A549 (cell line): Measurements from ENCODE around the gene GRM7. TPM values are rescaled to one million over a fixed set of nuclear protein-coding genes. Genes with fewer than 3 reads are reported as not detected.

Experiments
- ATAC-seq, 2 experiments: fragments of 200-7000 bp in 1 of 2; fragments of >200 bp in 1 of 2; cut with Nextera tagmentation in 1 of 2; cut with Tn5 transposase in 1 of 2; 3 replicates each; pipeline versions ENCODE4 v1.8.0 to v1.9.1; 2018 to 2020; ENCODE audit warnings: mild to moderate bottlenecking in 1 of 2, moderate library complexity in 1 of 2
- CTCF ChIA-PET: fragments of 300-600 bp; sonication (Branson Sonifier 250); formaldehyde crosslinking; extraction: SDS; loops from one replicate; lab custom pipeline; 2021; ENCODE audit warnings: antibody characterized with exemption, inconsistent platforms; lab: Yijun Ruan, JAX
- POLR2A ChIA-PET: fragments of 350-600 bp; formaldehyde crosslinking; extraction: SDS; loops from one replicate; lab custom pipeline; 2021; ENCODE audit warnings: antibody characterized with exemption, inconsistent platforms; lab: Yijun Ruan, JAX
- DNase-seq, 2 experiments: peaks; one replicate each; pipeline versions ENCODE4 v3.0.0 to v3.0.0-alpha.2; 2011 to 2016; ENCODE audit warnings: low read depth in 1 of 2, low spot score in 1 of 2
- FAIRE-seq: peaks from 2 replicates; lab custom pipeline; 2011; peaks lifted over from hg19 to GRCh38; lab: Jason Lieb, UNC
- H3K27ac ChIP-seq, 2 experiments: fragments of >200 bp; sonication (Bioruptor Twin); formaldehyde crosslinking; 3 replicates each; pipeline ENCODE4 v1.5.1; 2016 to 2017
- H3K4me1 ChIP-seq: fragments of >200 bp; sonication (Bioruptor Twin); formaldehyde crosslinking; 3 replicates; pipeline ENCODE4 v1.6.1; 2016
- H3K4me2 ChIP-seq: fragments of >200 bp; sonication (Bioruptor Twin); formaldehyde crosslinking; 3 replicates; pipeline ENCODE4 v1.6.1; 2016
- H3K4me3 ChIP-seq: fragments of >200 bp; sonication (Bioruptor Twin); formaldehyde crosslinking; 3 replicates; pipeline ENCODE4 v1.5.1; 2016
- H3K9me3 ChIP-seq: fragments of >200 bp; sonication (Bioruptor Twin); formaldehyde crosslinking; 3 replicates; pipeline ENCODE4 v1.6.1; 2016
- BHLHE40 ChIP-seq: IDR thresholded peaks from 2 replicates; pipeline ENCODE4 v1.6.1; 2012; ENCODE audit warnings: low read depth, low read length, inconsistent platforms
- CBX8 ChIP-seq: fragments of 200-600 bp; sonication (generic); IDR thresholded peaks from 2 replicates; pipeline ENCODE4 v1.6.1; 2016
- CEBPB ChIP-seq, 2 experiments: fragments of >200 bp in 1 of 2; sonication (Bioruptor Twin) in 1 of 2; formaldehyde crosslinking in 1 of 2; IDR thresholded peaks; 2 replicates each; pipeline ENCODE4 v1.6.1; 2012 to 2016
- CHD2 ChIP-seq: fragments of 150-350 bp; IDR thresholded peaks from 2 replicates; pipeline ENCODE4 v1.6.1; 2014; ENCODE audit warnings: low read length; ENCODE audit not compliant: partially characterized antibody
- EHF ChIP-seq: fragments of 250-450 bp; sonication (Bioruptor Pico); IDR thresholded peaks from 2 replicates; pipeline ENCODE4 v1.5.0; 2020; ENCODE audit warnings: mild to moderate bottlenecking
- EHMT2 ChIP-seq: fragments of 200-600 bp; sonication (generic); IDR thresholded peaks from 2 replicates; pipeline ENCODE4 v1.6.1; 2016; ENCODE audit warnings: antibody characterized with exemption, low read depth, mild to moderate bottlenecking, moderate library complexity
- EP300 ChIP-seq, 2 experiments: fragments of >200 bp; sonication (Bioruptor Twin); formaldehyde crosslinking; IDR thresholded peaks; 2 replicates in 1 of 2; 3 replicates in 1 of 2; pipeline ENCODE4 v1.6.1; 2016 to 2017
- ESRRA ChIP-seq: fragments of 150-350 bp; IDR thresholded peaks from 2 replicates; pipeline ENCODE4 v1.6.1; 2014; ENCODE audit warnings: mild to moderate bottlenecking, low read length, borderline replicate concordance
- FOSL2 ChIP-seq, 2 experiments: fragments of 450-650 bp in 1 of 2; fragments of >200 bp in 1 of 2; sonication (Bioruptor Twin) in 1 of 2; formaldehyde crosslinking; IDR thresholded peaks; 2 replicates each; pipeline versions ENCODE4 v1.5.0 to v1.6.1; 2016 to 2020; ENCODE audit warnings: mild to moderate bottlenecking in 1 of 2, moderate library complexity in 1 of 2
- FOXS1 ChIP-seq: fragments of 250-450 bp; sonication (Bioruptor Pico); IDR thresholded peaks from 2 replicates; pipeline ENCODE4 v1.5.0; 2020; ENCODE audit warnings: mild to moderate bottlenecking, moderate library complexity
- GATA3 ChIP-seq: IDR thresholded peaks from 2 replicates; pipeline ENCODE4 v1.6.1; 2012; ENCODE audit warnings: borderline replicate concordance
- HDAC2 ChIP-seq: fragments of 200-600 bp; sonication (generic); IDR thresholded peaks from 2 replicates; pipeline ENCODE4 v1.6.1; 2016
- HOXA7 ChIP-seq: fragments of 250-450 bp; sonication (Bioruptor Pico); IDR thresholded peaks from 2 replicates; pipeline ENCODE4 v1.5.0; 2020; ENCODE audit warnings: mild to moderate bottlenecking, moderate library complexity
- HOXB13 ChIP-seq: fragments of 250-450 bp; sonication (Bioruptor Pico); IDR thresholded peaks from 2 replicates; pipeline ENCODE4 v1.5.0; 2020; ENCODE audit warnings: low read depth, mild to moderate bottlenecking, moderate library complexity
- JUNB ChIP-seq: fragments of >200 bp; sonication (Bioruptor Twin); formaldehyde crosslinking; IDR thresholded peaks from 2 replicates; pipeline ENCODE4 v1.6.1; 2016
- KDM5A ChIP-seq: fragments of 200-600 bp; sonication (generic); IDR thresholded peaks from 2 replicates; pipeline ENCODE4 v1.6.1; 2016; ENCODE audit warnings: antibody characterized with exemption, mild to moderate bottlenecking
- NFE2L2 ChIP-seq: fragments of 150-350 bp; conservative IDR thresholded peaks from 2 replicates; pipeline ENCODE4 v1.6.1; 2014; ENCODE audit warnings: low read length
- NR3C1 ChIP-seq: fragments of >200 bp; sonication (Bioruptor Twin); formaldehyde crosslinking; IDR thresholded peaks from 3 replicates; pipeline ENCODE4 v1.6.1; 2017
- PHF8 ChIP-seq: fragments of 200-600 bp; sonication (generic); IDR thresholded peaks from 2 replicates; pipeline ENCODE4 v1.6.1; 2016; ENCODE audit warnings: low read depth, mild to moderate bottlenecking, antibody characterized with exemption, moderate library complexity, borderline replicate concordance
- POLR2A ChIP-seq: IDR thresholded peaks from 2 replicates; pipeline ENCODE4 v1.6.1; 2012; ENCODE audit warnings: mild to moderate bottlenecking, low read length
- POLR2AphosphoS2 ChIP-seq: conservative IDR thresholded peaks from 2 replicates; pipeline ENCODE4 v1.6.1; 2012; ENCODE audit warnings: low read length, improper control_type of control experiment, inconsistent platforms
- RARB ChIP-seq: fragments of 250-450 bp; sonication (Bioruptor Pico); IDR thresholded peaks from 2 replicates; pipeline ENCODE4 v1.8.0; 2021; ENCODE audit warnings: mild to moderate bottlenecking, moderate library complexity
- RCOR1 ChIP-seq: fragments of 150-350 bp; IDR thresholded peaks from 2 replicates; pipeline ENCODE4 v1.6.1; 2014; ENCODE audit warnings: antibody characterized with exemption, low read length, low read depth
- SREBF2 ChIP-seq: fragments of 450-650 bp; IDR thresholded peaks from 2 replicates; pipeline ENCODE4 v1.6.1; 2014; ENCODE audit warnings: mild to moderate bottlenecking, moderate library complexity
- TFCP2L1 ChIP-seq: fragments of 250-450 bp; sonication (Bioruptor Pico); IDR thresholded peaks from 2 replicates; pipeline ENCODE4 v1.5.0; 2021; ENCODE audit warnings: mild to moderate bottlenecking
- ZFP36 ChIP-seq: fragments of 450-650 bp; IDR thresholded peaks from 2 replicates; pipeline ENCODE4 v1.6.1; 2014; ENCODE audit warnings: borderline replicate concordance; ENCODE audit not compliant: partially characterized antibody
- WGBS: methylation state at CpG from one replicate; pipeline ENCODE4 v1.1.6; 2017; ENCODE audit errors: missing lambda C conversion rate; 5-methylcytosine and 5-hydroxymethylcytosine counted together
- polyA plus RNA-seq, 4 experiments: library from polyadenylated mRNA; depleted of rRNA in 3 of 4; stranded (reverse); fragments of >200 nt; fragmentation: RNase III in 1 of 4; extraction: RNeasy Plus Mini Kit Qiagen cat#74134 plus additional on column Dnase treatment in 1 of 4; gene quantifications; 2 replicates in 3 of 4; 3 replicates in 1 of 4; pipeline ENCODE4 v1.2.3, GENCODE V29; 2011 to 2017
- TF ChIP-seq, protein P1 (sequence below): fragments of 450-650 bp; IDR thresholded peaks from 2 replicates; pipeline ENCODE4 v1.6.1; 2014; ENCODE audit warnings: antibody characterized with exemption
- TF ChIP-seq, protein P2 (sequence below): fragments of 250-450 bp; sonication (Bioruptor Pico); IDR thresholded peaks from 2 replicates; pipeline ENCODE4 v1.5.0; 2021; ENCODE audit warnings: mild to moderate bottlenecking, moderate library complexity, borderline replicate concordance
- TF ChIP-seq, protein P3 (sequence below): fragments of >200 bp; sonication (Bioruptor Twin); formaldehyde crosslinking; IDR thresholded peaks from 2 replicates; pipeline ENCODE4 v1.6.1; 2016
- TF ChIP-seq, protein P4 (sequence below): fragments of 150-350 bp; IDR thresholded peaks from 2 replicates; pipeline ENCODE4 v1.6.1; 2014; ENCODE audit warnings: low read depth, mild to moderate bottlenecking, low read length
- TF ChIP-seq, protein P5 (sequence below): IDR thresholded peaks from 2 replicates; pipeline ENCODE4 v1.6.1; 2012; ENCODE audit warnings: low read depth, borderline replicate concordance

Gene GRM7
- polyA plus RNA-seq, 2 of the 4 experiments (the other 2 are of a cell fraction) = not detected

DNA sequence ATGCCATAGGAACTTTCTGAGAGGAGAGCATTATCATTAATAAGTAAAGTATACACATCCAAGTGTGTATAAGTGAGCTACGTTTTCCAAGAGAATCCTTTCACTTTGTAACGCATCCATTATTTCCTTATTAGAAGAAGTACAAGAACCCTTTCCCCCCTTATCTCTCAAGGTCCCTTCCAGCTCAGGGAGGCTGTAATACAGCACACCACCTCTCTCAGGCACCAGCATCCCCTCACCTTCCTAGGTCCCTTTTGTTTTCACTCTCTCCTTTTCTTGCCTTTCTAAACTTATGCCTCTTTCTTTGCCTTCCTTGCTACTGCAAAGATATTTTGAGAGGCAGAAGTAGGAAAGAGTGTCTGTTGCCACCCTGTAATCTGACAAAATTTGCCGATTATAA, 446.0 kb downstream of the GRM7 start:
- Histone ChIP-seq H3K27ac (no peak overlapping the region), H3K4me2 (no peak overlapping the region), H3K9me3 (no peaks in the 10 kb centered on the region), H3K4me1 (no peaks in the 10 kb centered on the region), H3K4me3 (no peak overlapping the region)
- DNase-seq (no peak), ATAC-seq (no peak), FAIRE-seq (no peak)
- 9% methylated on average over 3 of the region's 3 CpGs for WGBS
- POLR2A ChIA-PET = no interaction called here
- CTCF ChIA-PET = no interaction called here
- TF ChIP-seq EHF (CRISPR knock-in tag) (no peak), NFE2L2 (no peak), CEBPB (IDR thresholded peaks at IDR 0.05) (no peak), HOXB13 (CRISPR knock-in tag) (no peak), TFCP2L1 (CRISPR knock-in tag) (no peak), GATA3 (no peak), FOSL2 (IDR thresholded peaks at IDR 0.05) (no peak), FOSL2 (CRISPR knock-in tag; IDR thresholded peaks at IDR 0.05) (no peak), EHMT2 (no peak), POLR2AphosphoS2 (no peak), CBX8 (no peak), EP300 (IDR thresholded peaks at IDR 0.05) (no peak), CHD2 (no peak), ZFP36 (no peak), ESRRA (no peak), HOXA7 (CRISPR knock-in tag) (no peak)
- TF ChIP-seq, protein P1, sequence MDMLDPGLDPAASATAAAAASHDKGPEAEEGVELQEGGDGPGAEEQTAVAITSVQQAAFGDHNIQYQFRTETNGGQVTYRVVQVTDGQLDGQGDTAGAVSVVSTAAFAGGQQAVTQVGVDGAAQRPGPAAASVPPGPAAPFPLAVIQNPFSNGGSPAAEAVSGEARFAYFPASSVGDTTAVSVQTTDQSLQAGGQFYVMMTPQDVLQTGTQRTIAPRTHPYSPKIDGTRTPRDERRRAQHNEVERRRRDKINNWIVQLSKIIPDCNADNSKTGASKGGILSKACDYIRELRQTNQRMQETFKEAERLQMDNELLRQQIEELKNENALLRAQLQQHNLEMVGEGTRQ = no peak
- TF ChIP-seq, protein P2, sequence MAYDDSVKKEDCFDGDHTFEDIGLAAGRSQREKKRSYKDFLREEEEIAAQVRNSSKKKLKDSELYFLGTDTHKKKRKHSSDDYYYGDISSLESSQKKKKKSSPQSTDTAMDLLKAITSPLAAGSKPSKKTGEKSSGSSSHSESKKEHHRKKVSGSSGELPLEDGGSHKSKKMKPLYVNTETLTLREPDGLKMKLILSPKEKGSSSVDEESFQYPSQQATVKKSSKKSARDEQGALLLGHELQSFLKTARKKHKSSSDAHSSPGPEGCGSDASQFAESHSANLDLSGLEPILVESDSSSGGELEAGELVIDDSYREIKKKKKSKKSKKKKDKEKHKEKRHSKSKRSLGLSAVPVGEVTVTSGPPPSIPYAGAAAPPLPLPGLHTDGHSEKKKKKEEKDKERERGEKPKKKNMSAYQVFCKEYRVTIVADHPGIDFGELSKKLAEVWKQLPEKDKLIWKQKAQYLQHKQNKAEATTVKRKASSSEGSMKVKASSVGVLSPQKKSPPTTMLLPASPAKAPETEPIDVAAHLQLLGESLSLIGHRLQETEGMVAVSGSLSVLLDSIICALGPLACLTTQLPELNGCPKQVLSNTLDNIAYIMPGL (CRISPR knock-in tag) = no peak

DNA sequence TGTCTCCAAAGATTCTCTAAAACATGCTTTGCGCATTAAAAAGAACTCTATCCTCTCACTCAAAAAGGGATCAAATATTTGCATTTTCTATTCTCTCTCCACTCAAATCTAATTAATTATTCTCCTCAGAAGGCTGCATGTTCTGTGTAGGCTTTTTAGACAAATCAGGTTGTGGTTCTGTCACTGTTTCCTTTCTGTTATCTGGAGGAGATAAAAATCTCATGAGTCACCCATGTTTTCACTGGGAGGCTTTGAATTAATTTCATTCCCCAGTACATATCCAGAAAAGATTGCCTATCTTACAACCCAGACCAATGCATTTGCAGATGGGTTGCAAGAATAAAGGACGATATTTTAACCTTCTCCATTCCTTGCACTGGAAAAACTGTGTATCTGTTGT, 446.5 kb downstream of the GRM7 start:
- WGBS = 29% methylated on average over 2 of the region's 2 CpGs
- Histone ChIP-seq H3K4me3 (no peak overlapping the region), H3K9me3 (no peaks in the 10 kb centered on the region), H3K4me2 (no peak overlapping the region), H3K27ac (no peak overlapping the region), H3K4me1 (no peaks in the 10 kb centered on the region)
- no peak for DNase-seq
- no peak for ATAC-seq
- FAIRE-seq = no peak
- POLR2A ChIA-PET = no interaction called here
- CTCF ChIA-PET = no interaction called here
- TF ChIP-seq KDM5A (no peak), NR3C1 (no peak), POLR2AphosphoS2 (no peak), SREBF2 (no peak)
- TF ChIP-seq, protein P3, sequence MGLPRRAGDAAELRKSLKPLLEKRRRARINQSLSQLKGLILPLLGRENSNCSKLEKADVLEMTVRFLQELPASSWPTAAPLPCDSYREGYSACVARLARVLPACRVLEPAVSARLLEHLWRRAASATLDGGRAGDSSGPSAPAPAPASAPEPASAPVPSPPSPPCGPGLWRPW = no peak
- TF ChIP-seq, protein P4, sequence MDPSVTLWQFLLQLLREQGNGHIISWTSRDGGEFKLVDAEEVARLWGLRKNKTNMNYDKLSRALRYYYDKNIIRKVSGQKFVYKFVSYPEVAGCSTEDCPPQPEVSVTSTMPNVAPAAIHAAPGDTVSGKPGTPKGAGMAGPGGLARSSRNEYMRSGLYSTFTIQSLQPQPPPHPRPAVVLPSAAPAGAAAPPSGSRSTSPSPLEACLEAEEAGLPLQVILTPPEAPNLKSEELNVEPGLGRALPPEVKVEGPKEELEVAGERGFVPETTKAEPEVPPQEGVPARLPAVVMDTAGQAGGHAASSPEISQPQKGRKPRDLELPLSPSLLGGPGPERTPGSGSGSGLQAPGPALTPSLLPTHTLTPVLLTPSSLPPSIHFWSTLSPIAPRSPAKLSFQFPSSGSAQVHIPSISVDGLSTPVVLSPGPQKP = no peak
- TF ChIP-seq, all 56 proteins: peak for 0

DNA sequence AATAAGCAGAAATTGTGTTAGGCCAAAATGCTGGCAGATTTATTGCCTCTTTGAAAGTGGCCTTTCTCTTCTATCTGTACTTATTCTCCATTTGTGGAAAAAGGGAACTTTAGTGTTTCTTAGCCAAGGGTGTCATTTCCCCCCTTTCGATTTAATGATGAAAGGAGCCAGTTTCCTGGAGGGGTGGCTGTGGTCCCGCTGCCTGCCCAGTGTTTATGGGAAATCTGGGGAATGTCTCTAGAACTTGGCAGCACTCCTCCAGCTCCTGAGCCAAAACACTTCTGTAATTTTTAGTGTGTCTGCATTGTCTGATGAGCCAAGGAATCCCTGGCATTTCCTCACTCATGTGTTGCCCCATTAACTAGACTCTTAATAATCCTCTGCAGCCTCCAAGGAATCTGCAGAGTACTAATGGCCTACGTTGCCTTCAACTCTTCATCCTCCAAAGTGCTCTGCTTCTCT, 448.8 kb downstream of the GRM7 start:
- H3K27ac ChIP-seq = no peak overlapping the region
- DNase-seq (no peak), ATAC-seq (no peak), FAIRE-seq (no peak)
- H3K4me2 ChIP-seq = no peak overlapping the region
- no peaks in the 10 kb centered on the region for H3K4me1 ChIP-seq
- H3K4me3 ChIP-seq = no peak overlapping the region
- CTCF ChIA-PET = no interaction called here
- no peaks in the 10 kb centered on the region for H3K9me3 ChIP-seq
- 2% methylated on average over 3 of the region's 3 CpGs for WGBS
- POLR2A ChIA-PET = no interaction called here
- no peak for TF ChIP-seq FOXS1 (CRISPR knock-in tag)
- no peak for TF ChIP-seq JUNB
- no peak for TF ChIP-seq HOXA7 (CRISPR knock-in tag)
- no peak for TF ChIP-seq BHLHE40
- no peak for TF ChIP-seq RCOR1
- no peak for TF ChIP-seq ZFP36
- TF ChIP-seq POLR2A = no peak
- no peak for TF ChIP-seq NR3C1
- TF ChIP-seq, protein P1 = no peak
- TF ChIP-seq RARB (CRISPR knock-in tag) = no peak
- TF ChIP-seq EP300 (IDR thresholded peaks at IDR 0.05) = no peak
- TF ChIP-seq HDAC2 = no peak
- TF ChIP-seq HOXB13 (CRISPR knock-in tag) = no peak
- TF ChIP-seq KDM5A = no peak
- TF ChIP-seq, protein P5, sequence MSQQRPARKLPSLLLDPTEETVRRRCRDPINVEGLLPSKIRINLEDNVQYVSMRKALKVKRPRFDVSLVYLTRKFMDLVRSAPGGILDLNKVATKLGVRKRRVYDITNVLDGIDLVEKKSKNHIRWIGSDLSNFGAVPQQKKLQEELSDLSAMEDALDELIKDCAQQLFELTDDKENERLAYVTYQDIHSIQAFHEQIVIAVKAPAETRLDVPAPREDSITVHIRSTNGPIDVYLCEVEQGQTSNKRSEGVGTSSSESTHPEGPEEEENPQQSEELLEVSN = no peak
- no peak for TF ChIP-seq ESRRA
- no peak for TF ChIP-seq FOSL2 (IDR thresholded peaks at IDR 0.05)
- no peak for TF ChIP-seq FOSL2 (CRISPR knock-in tag; IDR thresholded peaks at IDR 0.05)
- TF ChIP-seq PHF8 = no peak
